ENCODE data around the gene IRF2. TPM values are rescaled to one million over a fixed set of nuclear protein-coding genes. Genes with fewer than 3 reads are reported as not detected.
"Not testable (repeated sequence)": the region's sequence is repeated elsewhere in the genome, so short reads cannot be mapped to it uniquely, and the experiment has no call there.

The IRF2 gene
- total RNA-seq, 1 experiment from 2014 or later = 10.7 TPM

DNA sequence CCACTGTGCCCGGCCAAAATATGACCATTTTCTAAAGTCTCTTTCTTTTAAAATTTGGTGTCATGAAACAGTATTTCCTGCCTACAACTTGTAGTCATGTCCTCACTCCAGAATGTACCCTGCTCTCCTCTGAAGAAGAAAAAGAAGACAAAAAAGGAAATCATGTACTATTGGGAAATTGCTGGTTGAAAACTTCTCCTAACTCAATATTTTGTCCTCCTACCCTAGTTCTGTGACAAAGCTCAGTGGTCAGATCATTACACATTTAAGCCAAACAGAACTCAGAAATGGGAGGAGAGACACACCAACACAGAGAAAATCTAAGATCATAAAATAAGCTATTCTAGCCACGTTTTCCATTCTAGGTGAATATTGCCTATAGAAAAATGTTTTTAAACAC lies 127.7 kb downstream of the IRF2 start:
- DNase-seq (ENCODE audit: low read depth) = no peak

DNA sequence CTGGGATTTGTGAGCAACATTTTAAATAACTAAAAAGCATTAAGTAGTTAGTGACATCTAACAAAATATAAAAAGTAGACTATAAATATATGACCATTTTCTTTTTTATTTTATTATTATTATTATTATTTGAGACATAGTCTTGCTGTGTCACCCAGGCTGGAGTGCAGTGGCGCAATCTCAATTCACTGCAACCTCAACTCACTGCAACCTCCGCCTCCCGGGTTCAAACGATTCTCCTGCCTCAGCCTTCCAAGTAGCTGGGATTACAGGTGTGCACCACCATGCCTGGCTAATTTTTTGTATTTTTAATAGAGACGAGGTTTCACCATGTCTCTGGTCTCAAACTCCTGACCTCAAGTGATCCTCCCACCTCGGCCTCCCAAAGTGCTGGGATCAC lies 128.1 kb downstream of the IRF2 start:
- DNase-seq (ENCODE audit: low read depth) = not testable (repeated sequence)

DNA sequence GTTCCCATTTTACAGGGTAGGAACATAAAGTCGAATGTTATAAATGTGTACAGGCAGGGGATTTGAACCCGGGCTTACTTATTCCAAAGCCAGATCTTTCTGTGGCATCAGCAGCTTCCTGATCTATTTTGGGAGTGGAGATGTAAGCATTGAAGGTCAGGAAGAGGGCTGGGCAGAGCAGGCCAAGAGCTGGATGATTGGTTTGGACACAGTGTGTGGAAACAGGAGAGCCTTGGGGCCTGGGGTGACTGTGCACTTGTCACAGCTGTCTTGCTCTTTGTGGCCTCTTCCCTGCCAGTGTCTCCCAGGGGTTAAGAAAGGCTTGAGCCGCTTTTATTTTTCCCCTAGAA lies 128.8 kb downstream of the IRF2 start:
- no peak for DNase-seq (ENCODE audit: low read depth)

DNA sequence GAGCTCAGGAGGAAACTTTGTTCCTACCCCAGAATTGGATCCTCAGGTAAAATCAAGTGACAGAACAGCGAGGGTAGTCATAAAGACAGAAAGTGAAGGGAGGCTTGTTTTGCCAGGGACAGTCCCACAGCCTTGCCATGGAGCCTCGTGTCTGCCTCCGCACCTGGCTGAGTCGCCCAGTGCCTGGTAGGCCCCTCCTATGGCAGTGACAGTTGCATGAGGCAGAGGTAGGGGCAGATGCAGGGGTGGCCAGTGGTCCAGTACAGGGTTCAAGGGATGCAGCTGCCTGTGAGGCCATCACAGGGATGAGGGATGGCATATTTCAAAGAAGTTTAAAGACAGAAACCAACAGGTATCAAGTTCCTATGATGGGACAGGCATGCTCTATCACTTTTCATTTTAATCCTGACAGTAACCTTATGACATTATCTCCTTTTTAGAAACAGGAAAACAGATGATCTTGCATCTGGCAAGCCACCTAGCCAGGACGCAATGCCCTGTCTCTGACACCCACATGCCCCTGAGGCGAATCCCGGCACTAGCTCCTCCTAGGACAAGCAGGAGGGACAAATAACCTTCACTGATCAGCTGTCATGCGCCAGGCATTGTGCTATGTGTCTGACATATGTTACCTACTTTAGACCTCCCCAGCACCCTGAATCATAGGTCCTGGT lies 129.3 kb downstream of the IRF2 start:
- DNase-seq (ENCODE audit: low read depth) = no peak

DNA sequence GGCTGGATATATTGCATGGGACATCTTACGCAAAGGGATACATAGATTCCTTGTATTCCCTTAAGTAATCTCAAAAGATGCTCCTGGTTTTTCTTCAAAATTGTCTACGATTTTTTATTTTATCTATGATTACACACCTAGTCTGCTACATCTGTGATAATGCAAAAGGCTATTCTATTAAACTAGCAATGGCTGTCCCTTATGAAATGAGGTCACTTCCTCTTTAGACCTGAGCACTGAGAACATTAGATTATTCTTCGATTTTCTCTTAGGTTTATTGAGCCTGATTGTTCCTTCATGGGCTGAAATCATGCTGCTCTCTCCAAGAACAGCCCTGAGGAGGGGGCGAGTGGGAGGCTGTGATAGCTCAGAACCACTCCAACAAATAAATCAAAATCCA lies 129.9 kb downstream of the IRF2 start:
- DNase-seq (ENCODE audit: low read depth) = no peak

DNA sequence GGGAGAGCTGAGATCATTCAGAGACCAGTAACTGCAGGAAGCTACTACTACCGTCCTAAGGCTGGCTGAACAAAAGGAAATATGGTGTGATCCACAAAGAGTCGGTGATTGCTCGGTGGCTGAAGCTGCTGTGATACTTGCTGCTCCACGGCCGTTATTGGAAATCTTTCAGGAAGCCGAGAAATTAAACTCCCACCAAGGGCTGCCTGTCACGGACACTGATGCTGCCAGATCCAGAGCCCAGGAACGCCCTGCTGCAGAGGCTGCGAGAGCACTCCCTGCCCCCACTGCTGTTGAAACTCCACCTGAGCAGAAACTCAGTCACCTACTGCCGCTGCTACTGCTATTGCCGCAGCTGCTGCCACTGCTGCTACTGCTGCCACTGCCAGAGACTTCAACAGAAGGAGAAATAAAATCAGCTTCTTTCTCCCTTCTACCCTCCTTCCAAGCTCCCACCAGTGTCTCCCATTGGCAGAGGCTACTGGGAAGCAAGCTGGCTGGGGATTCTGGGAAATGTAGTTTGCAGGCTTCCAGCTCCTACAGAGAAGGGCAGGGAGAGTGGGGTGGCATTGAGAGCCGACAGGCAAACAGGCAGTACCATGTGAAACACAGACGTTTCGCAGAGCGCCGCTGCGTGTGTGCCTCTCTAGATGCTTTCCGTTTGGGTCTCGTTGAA lies 130.7 kb downstream of the IRF2 start:
- peak; percentile 59 for DNase-seq (ENCODE audit: low read depth)

DNA sequence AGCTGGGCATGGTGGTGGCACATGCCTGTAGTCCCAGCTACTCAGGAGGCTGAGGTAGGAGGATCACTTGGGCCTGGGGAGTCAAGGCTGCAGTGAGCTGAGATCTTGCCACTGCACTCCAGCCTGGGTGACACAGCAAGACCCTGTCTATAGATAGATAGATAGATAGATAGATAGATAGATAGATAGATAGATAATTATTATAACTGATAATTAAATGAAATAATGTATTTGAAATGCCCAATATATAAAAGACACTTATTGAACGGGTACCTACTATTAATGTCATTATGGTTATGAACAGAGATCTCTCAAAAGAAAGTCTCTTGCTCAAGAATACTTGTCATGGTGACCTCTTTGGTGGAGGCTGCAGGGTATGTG lies 131.5 kb downstream of the IRF2 start:
- DNase-seq (ENCODE audit: low read depth) = not testable (repeated sequence)

DNA sequence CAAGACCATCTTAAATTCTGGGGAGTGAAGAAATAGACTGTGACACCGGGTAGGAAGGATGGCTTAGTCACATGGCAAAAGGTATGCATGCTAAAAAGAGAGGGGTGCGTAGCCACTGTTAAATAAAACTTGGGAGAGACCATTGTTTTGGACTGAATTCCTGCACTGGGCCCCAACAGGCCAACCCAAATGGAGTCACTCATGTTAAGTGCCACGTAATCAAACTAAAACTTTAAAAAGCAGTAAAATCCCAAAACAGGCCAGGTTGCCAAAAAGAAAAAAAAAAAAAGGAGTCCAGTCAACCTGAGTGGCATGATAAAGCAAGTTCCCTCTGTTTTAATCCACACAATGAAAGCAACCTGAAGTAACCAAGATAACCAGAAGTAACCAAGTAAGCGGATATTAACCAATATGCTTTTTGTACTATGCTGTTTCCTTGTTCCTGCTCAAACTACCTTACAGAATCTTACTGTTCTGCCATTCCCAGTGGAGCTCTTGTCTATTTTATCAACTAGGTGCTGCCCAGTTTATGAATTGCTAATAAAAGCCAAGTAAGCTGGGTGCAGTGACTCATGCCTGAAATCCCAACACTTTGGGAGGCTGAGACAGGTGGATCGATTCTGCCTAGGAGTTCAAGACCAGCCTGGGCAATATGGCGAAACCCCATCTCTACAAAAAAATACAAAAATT lies 132.0 kb downstream of the IRF2 start:
- DNase-seq (ENCODE audit: low read depth) = no peak

DNA sequence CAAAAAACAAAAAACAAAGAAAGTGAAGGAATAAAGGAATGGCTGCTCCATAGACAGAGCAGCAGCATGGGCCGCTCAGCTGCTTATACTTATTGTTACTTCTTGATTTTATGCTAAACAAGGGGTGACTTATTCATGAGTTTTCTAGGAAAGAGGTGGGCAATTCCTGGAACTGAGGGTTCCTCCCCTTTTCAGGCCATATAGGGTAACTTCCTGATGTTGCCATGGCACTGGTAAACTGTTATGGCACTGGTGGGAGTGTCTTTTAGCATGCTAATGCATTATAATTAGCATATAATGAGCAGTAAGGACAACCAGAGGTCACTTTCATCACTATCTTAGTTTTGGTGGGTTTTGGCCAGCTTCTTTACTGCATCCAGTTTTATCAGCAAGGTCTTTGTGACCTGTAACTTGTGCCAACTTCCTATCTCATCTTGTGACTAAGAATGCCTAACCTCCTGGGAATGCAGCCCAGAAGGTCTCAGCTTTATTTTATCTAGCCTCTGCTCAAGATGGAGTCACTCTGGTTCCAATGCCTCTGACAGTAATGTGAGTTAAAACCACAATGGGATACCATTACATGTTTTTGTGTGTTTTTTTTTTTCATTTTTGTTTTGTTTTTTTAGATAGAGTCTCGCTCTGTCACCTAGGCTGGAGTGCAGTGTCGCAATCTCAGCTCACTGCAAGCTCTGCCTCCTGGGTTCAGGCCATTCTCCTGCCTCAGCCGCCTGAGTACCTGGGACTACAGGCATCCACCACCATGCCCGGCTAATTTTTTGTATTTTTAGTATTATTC lies 134.8 kb downstream of the IRF2 start:
- peak; percentile 60 for DNase-seq (ENCODE audit: low read depth)

DNA sequence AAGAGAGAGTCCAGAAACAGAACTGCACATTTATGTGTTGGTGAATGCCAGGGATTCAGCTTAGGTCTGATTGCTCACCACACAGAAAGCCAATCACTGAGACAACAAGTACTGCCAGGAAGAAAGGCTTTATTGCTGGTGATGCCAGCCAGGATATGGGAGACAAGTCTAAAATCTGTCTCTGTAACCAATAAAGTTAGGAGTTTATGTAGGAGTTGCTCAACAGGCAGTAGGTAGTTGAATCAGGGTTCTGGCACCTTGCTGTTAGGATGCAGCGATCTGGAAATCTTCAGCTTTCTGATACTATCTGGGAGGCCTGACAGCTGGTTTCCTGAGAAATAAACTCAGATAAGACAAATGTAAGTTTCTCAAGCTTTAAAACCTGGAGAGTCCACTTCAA lies 136.4 kb downstream of the IRF2 start:
- DNase-seq (ENCODE audit: low read depth) = no peak

Other genes starting within 250 kb of the IRF2 start
- gene CASP3, start 174.9 kb upstream of the IRF2 start, total RNA-seq (2014; rRNA removed; shearing (Covaris generic)) = 57.3 and 61.4 TPM in 2 replicates
- 10.4 and 12.9 TPM in 2 replicates for gene PRIMPOL, start 175.2 kb upstream of the IRF2 start, total RNA-seq (2014; rRNA removed; shearing (Covaris generic))